GM12801 (cell line): ENCODE results near the gene KLK8.

ENCODE experiments used
- TF ChIP-seq, protein P1 (sequence below): IDR thresholded peaks from one replicate; pipeline ENCODE4 v1.5.1; 2011; ENCODE audit warnings: control low read depth; ENCODE audit not compliant: insufficient read length; ENCODE audit errors: extremely low read depth

KLK8 gene

DNA sequence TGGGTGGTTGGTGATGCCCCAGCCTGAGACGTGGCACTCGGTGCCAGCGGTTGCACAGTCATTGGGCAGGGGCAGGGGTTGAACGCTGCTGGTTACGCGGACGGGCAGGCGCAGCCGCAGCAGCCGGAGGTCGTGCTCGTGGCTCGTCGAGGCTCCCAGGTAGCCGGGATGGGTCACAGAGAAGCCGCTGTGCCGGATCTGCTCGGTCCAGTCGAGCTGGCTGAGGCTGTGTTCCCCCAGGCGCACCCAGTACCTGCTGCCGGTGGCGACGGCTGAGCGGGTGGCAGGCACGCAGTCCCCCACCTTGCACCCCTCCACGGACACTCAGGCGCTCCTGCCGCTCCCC is 30.4 kb upstream of the KLK8 start:
- TF ChIP-seq, protein P1, sequence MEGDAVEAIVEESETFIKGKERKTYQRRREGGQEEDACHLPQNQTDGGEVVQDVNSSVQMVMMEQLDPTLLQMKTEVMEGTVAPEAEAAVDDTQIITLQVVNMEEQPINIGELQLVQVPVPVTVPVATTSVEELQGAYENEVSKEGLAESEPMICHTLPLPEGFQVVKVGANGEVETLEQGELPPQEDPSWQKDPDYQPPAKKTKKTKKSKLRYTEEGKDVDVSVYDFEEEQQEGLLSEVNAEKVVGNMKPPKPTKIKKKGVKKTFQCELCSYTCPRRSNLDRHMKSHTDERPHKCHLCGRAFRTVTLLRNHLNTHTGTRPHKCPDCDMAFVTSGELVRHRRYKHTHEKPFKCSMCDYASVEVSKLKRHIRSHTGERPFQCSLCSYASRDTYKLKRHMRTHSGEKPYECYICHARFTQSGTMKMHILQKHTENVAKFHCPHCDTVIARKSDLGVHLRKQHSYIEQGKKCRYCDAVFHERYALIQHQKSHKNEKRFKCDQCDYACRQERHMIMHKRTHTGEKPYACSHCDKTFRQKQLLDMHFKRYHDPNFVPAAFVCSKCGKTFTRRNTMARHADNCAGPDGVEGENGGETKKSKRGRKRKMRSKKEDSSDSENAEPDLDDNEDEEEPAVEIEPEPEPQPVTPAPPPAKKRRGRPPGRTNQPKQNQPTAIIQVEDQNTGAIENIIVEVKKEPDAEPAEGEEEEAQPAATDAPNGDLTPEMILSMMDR: no peak

DNA sequence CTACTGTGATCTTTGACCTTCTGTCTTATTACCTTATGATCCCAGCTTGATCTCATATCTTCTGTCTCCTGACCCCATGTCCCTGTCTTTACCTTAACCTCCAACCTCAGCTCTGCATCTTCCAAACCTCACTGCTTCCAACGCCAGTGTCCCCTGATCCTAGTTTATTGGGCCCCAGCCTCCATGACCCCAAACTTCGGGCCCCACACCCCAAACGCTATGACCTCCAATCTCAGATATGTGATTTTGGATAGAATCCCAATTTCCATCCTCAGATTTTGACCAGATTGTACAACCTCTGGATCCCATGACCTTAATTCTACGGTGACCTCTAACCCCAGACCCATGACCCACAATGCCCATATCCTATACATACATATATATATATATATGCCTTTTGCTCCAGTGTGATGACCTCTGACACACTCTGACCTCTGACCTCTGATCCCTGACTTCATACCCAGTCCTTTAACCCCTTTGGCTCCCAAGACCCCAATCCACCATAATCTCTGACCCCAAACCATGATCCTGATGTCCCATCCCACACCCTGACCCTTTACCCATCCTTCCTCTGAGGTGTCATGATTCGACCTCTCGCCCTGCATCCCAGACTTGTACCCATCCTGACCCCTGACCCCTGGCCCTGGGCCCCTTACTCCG is 29.9 kb upstream of the KLK8 start:
- TF ChIP-seq, protein P1: no peak

DNA sequence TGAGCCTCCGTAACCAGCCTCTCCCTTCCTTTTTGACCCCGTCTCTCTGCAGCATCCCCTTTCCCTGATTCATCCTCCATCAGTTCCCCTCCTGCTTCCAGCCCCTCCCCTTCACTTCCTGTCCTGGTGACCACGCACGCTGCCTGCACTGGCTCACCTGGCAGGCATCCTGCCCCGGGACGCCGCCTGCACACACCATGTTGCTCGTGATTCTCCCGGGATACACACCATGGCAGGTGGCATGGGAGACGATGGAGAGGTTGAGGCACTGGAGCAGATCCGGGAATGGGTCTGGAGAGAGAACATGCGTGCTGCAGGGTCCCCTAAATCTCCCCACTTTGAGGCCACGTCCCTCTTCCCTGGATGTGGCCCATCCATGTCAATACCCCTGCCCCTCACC is 29.2 kb upstream of the KLK8 start:
- TF ChIP-seq, protein P1: no peak

DNA sequence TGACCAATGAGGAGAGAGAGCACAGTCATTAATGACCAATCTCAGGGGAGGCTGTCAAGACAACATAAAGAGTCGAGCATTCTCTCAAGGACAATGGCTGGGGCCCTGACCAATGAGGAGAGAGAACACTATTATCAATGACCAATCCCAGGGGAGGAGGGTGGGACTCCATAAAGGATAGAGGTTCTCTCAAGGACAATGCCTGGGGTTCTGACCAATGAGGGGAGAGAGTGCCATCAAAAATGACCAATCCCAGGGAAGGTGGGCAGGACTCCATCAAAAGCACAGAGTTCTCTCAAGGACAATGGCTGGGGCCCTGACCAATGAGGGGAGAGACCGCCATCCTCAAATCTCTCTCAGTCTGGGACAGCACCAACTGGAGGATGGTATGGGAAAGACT is 28.3 kb upstream of the KLK8 start:
- TF ChIP-seq, protein P1: no peak

DNA sequence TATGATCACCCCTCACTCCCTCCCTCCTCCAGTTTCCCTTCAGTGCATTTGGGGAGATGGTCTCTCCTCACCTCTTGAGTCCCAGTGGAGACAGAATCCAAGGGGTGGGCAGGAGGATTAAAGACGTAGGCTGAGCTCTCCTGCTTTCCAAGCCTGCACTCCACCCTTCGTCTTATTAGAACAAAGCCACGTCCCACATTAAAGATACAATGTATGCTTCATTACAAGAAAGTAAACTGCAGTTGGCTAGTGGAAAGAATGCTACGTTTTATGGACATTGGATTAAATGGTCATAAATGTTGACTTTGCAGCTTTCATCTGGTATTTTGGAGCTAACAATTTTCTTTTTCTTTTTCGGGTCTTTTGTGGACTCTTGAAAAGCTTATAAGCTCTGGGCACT is 26.5 kb upstream of the KLK8 start:
- TF ChIP-seq, protein P1: no peak

DNA sequence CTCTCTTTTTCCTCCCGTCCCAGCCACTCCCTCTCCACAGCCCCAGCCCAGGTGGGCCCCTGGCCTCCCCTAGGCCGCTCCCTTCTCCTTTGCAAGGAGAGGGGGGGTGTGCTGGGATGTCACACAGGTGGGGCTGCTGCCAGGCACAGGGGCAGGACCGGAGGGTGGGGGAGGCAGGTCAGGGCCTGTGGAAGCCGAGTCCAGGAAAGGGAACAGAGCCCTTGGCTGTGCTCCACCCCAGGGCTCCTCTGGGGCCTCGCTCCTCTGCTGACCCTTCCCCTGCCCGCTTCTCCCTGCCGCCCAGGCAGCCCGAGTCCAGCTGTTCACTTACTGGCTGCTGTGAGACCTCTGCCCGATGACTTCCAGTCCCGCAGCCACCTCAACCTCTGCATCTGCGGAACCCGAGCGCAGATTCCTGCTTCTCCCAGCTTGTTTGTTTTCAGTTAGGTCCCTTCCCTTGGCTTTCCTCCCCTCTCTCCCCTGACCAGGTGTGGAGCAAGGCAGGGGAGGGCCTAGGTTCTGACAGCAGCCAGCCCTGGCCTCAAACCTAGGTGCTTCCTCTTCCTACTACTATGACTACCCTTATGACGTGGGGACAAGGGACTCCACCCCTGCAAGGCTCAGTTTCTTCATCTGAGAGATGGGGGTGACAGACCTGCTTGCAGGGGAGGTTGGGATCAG is 25.9 kb upstream of the KLK8 start:
- TF ChIP-seq, protein P1: no peak

DNA sequence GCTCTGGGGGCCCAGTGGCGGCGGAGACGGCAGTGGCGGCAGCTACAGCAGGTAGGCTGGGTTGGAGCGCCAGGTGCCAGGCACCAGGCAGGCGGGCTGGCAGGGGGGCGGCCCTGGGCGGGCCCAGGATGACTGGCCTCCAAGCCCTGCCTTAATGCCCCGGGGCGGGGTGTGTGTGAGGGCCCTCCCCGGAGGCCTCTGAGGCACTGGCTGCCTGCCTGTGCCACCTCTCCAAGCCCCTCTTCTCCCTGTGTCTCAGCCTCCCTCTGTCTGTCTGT is 25.1 kb upstream of the KLK8 start, which contains the start of gene KLK11:
Gene KLK11 (minus strand): TSS at position 63 of the 278 bp plus-strand sequence. CDS start 985 bp downstream, outside the sequence.
- TF ChIP-seq, protein P1: no peak
